DLD1 (cell line): Measurements from ENCODE around the gene MED19.

Source experiments
- in situ Hi-C: cut with HindIII; loops from 2 replicates; pipeline ENCODE4 v1.10.0; 2017; ENCODE audit warnings: low sequenced_read_pairs

Gene MED19

DNA sequence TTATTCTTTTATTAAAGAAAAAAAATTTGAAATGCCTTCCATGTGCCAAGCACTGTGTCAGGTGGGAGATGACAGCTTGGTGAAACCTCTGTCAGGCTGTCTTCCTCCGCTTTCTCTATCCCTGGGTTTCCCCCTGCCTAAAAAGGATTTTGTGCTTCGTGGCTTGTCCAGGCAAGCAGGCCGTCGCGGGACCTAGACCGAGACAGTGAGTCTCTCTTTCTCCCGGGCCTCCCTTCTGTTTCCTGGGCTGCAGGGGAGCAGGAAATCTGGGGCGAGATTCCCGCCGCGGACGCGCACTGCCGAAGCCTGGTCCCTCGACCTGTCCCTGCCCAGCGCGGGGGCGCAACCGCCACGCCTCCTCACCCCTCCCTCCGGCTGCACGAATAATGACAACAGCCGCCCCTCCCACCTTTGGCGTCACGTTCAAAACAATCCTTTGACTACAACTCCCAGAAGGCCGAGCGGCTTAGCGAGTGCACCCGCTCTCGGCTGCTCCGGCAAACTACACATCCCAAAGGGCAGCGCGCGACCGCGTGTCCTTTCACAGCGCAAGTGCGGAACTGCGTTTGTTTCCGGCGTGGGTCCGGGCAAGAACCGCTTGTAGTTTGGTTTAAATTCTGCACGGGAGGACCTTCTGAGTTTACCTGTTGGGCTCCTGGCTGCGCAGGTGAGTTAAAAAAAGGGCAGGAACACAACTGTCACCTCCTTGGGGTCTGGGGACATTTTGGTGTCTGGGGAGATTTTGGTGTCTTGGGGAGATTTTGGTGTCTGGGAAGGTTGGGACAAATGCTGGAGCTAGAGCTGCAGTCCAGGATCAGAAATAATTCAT, 54.6 kb downstream of the MED19 start, which contains the start of gene CLP1:
CLP1 (plus strand) TSS at position 569 of the 829 bp plus-strand sequence. CDS start 1,715 bp downstream, outside the sequence.
- in situ Hi-C loops: no loop called here

DNA sequence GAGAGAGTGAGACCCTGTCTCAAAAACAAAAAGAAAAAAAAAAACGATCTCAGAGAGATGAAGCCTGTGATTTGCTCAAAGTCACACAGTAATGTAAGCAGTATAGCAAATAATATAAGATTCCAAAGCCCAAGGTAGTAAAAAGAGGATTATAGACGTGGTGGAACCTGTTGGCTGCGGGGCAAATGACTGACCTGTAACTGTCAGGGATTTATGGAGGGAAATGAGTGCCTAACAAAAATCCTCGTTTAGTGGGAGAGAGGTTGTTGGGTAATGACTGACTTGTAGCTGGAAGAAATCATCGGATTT, 55.2 kb downstream of the MED19 start:
- in situ Hi-C loops: no loop called here
